PC-3 (cell line): Measurements from ENCODE around the gene PEX1. TPM values are rescaled to one million over a fixed set of nuclear protein-coding genes. Genes with fewer than 3 reads are reported as not detected.

Source experiments
- ATAC-seq: fragments of 200-7000 bp; cut with Tn5 transposase; 2 replicates; pipeline ENCODE4 v1.9.1; 2020; ENCODE audit warnings: mild to moderate bottlenecking, moderate library complexity
- BruUV-seq: library from RNA; stranded (reverse); fragments of 400-500 nt; replicated peaks from 2 replicates; lab custom pipeline; 2021; lab: Mats Ljungman, UMichigan
- CTCF ChIA-PET: fragments of 300-600 bp; sonication (Branson Sonifier 250); formaldehyde crosslinking; loops from one replicate; lab custom pipeline; 2022; ENCODE audit warnings: antibody characterized with exemption; lab: Charles Lee
- POLR2A ChIA-PET: fragments of 300-600 bp; sonication (Branson Sonifier 250); formaldehyde crosslinking; loops from one replicate; lab custom pipeline; 2022; ENCODE audit warnings: antibody characterized with exemption; ENCODE audit not compliant: unreplicated experiment; lab: Charles Lee
- DNase-seq: peaks from one replicate; pipeline ENCODE4 v3.0.0-alpha.2; 2015
- H2AFZ ChIP-seq: fragments of 300-600 bp; sonication (generic); 2 replicates; pipeline ENCODE4 v1.6.0; 2016; ENCODE audit warnings: antibody characterized with exemption, low read length
- H3F3A ChIP-seq: fragments of 300-600 bp; sonication (generic); one replicate; pipeline ENCODE4 v1.6.0; 2017; ENCODE audit warnings: antibody characterized with exemption, low read length, control low read depth, mild to moderate bottlenecking; ENCODE audit not compliant: unreplicated experiment
- H3K27ac ChIP-seq: fragments of 300-600 bp; sonication (generic); 2 replicates; pipeline ENCODE4 v1.5.1; 2016; ENCODE audit warnings: mild to moderate bottlenecking, low read length
- H3K27me3 ChIP-seq: fragments of 300-600 bp; sonication (generic); 2 replicates; pipeline ENCODE4 v1.6.1; 2016; ENCODE audit warnings: low read length, mixed read lengths
- H3K36me3 ChIP-seq: fragments of 300-600 bp; sonication (generic); 2 replicates; pipeline ENCODE4 v1.6.1; 2016; ENCODE audit warnings: low read depth, mixed run types, low read length, mixed read lengths
- H3K4me1 ChIP-seq: fragments of 300-600 bp; sonication (generic); 2 replicates; pipeline ENCODE4 v1.5.1; 2016; ENCODE audit warnings: low read length; ENCODE audit not compliant: insufficient read depth
- H3K4me2 ChIP-seq: fragments of 300-600 bp; sonication (generic); 2 replicates; pipeline ENCODE4 v1.6.0; 2016; ENCODE audit warnings: low read length
- H3K4me3 ChIP-seq: fragments of 300-600 bp; sonication (generic); 2 replicates; pipeline ENCODE4 v1.5.1; 2016; ENCODE audit warnings: mild to moderate bottlenecking, low read length, mixed read lengths
- H3K79me2 ChIP-seq: fragments of 300-600 bp; sonication (generic); 2 replicates; pipeline ENCODE4 v1.6.1; 2017; ENCODE audit warnings: low read length, mixed read lengths
- H3K9ac ChIP-seq: fragments of 300-600 bp; sonication (generic); 2 replicates; pipeline ENCODE4 v1.6.0; 2016; ENCODE audit warnings: mild to moderate bottlenecking, low read length
- H3K9me2 ChIP-seq: fragments of 300-600 bp; sonication (generic); replicated peaks from 2 replicates; pipeline ENCODE4 v1.6.1; 2016; ENCODE audit warnings: mixed run types, low read length, mixed read lengths
- H3K9me3 ChIP-seq: fragments of 300-600 bp; sonication (generic); 2 replicates; pipeline ENCODE4 v1.6.1; 2016; ENCODE audit warnings: low read length, mixed read lengths
- H4K20me1 ChIP-seq: fragments of 300-600 bp; sonication (generic); 2 replicates; pipeline ENCODE4 v1.6.1; 2016; ENCODE audit warnings: low read length, mixed read lengths
- CTCF ChIP-seq: fragments of 300-600 bp; sonication (generic); conservative IDR thresholded peaks from 2 replicates; pipeline ENCODE4 v1.5.1; 2017; ENCODE audit warnings: antibody characterized with exemption, low read depth, mild to moderate bottlenecking, low read length
- EZH2 ChIP-seq: fragments of 300-600 bp; sonication (generic); IDR thresholded peaks from one replicate; pipeline ENCODE4 v1.6.1; 2017; ENCODE audit warnings: antibody characterized with exemption, mild to moderate bottlenecking, low read length; ENCODE audit not compliant: unreplicated experiment
- EZH2phosphoT487 ChIP-seq: fragments of 300-600 bp; sonication (generic); IDR thresholded peaks from 2 replicates; pipeline ENCODE4 v1.6.1; 2018; ENCODE audit warnings: mild to moderate bottlenecking, antibody characterized with exemption, low read length, borderline replicate concordance
- intact Hi-C: fragments of 100-400 bp; cut with micrococcal nuclease; formaldehyde crosslinking; loops from 2 replicates; pipeline ENCODE4 v1.9.0; 2023
- total RNA-seq: library from RNA; depleted of rRNA; stranded (reverse); fragments of >200 nt; gene quantifications from 2 replicates; pipeline ENCODE4 v1.2.3, GENCODE V29; 2014

Gene PEX1
- total RNA-seq, 1 experiment from 2014 or later = 8.5 TPM

GRCh38 chr7:92508946-92509345, 19.4 kb downstream of the PEX1 start:
- ChIA-PET POLR2A (interaction anchor here (0.7 kb wide), 1 partner anchor 161 kb away, joined by 3 read pairs; no protein-coding TSS in a partner anchor), CTCF (no interaction called here)
- Histone ChIP-seq H3F3A (no peaks in the 10 kb centered on the region), H3K4me1 (no peaks in the 10 kb centered on the region), H4K20me1 (no peaks in the 10 kb centered on the region), H3K4me3 (no peak overlapping the region), H3K79me2 (no peaks in the 10 kb centered on the region), H3K27ac (no peak overlapping the region), H3K9me3 (no peaks in the 10 kb centered on the region), H3K9me2 (no peaks in the 10 kb centered on the region), H3K27me3 (no peaks in the 10 kb centered on the region), H3K36me3 (peaks cover 8% of the 10 kb centered on the region), H3K9ac (no peak overlapping the region), H2AFZ (no peak overlapping the region), H3K4me2 (no peak overlapping the region)
- intact Hi-C loops = no loop called here
- ATAC-seq (no peak), DNase-seq (no peak)
- BruUV-seq = no TSS peak
- TF ChIP-seq EZH2 = no peak
- no peak for TF ChIP-seq EZH2phosphoT487
- TF ChIP-seq CTCF = no peak

GRCh38 chr7:92506363-92506762, 22.0 kb downstream of the PEX1 start:
- no peaks in the 10 kb centered on the region for H3K9me3 ChIP-seq

More at GRCh38 chr7:92506363-92506762, 22.0 kb downstream of the PEX1 start:
- Histone ChIP-seq H3K27ac (no peak overlapping the region), H3K27me3 (no peaks in the 10 kb centered on the region), H3K4me2 (no peak overlapping the region), H2AFZ (no peak overlapping the region), H3K36me3 (peaks cover 3% of the 10 kb centered on the region; the same call in 1 of the 2 replicates), H3K9me2 (no peaks in the 10 kb centered on the region), H4K20me1 (no peaks in the 10 kb centered on the region), H3K79me2 (no peaks in the 10 kb centered on the region), H3K9ac (no peak overlapping the region), H3K4me1 (no peaks in the 10 kb centered on the region), H3F3A (no peaks in the 10 kb centered on the region), H3K4me3 (no peak overlapping the region)
- DNase-seq = no peak
- POLR2A ChIA-PET = no interaction called here
- intact Hi-C loops = no loop called here
- CTCF ChIA-PET = no interaction called here
- no peak for TF ChIP-seq EZH2
- no peak for TF ChIP-seq CTCF
- no peak for TF ChIP-seq EZH2phosphoT487
- no TSS peak for BruUV-seq
- no peak for ATAC-seq
